Stimulated activated CD8-positive, alpha-beta memory T cell treated with anti-CD3 and anti-CD28 coated beads, Interleukin-12 subunit alpha, Interleukin-12 subunit beta, amount 100 ng/mL, for 24 hours (primary cell): ENCODE results near the gene MRPL10.

Source experiments
- DNase-seq: peaks from one replicate; pipeline ENCODE4 v3.0.0-alpha.2; 2020; ENCODE audit errors: extremely low read depth

Gene MRPL10

GRCh38 chr17:47831003-47831933 lies at the start of gene MRPL10, which contains the start of gene LRRC46:
Gene MRPL10 (minus strand): TSS chr17:47831541. CDS start chr17:47831511, 30 bp downstream.
Gene LRRC46 (plus strand): TSS chr17:47831670. CDS start chr17:47831990, 320 bp downstream.
- peak; percentile 83 for DNase-seq

DNA sequence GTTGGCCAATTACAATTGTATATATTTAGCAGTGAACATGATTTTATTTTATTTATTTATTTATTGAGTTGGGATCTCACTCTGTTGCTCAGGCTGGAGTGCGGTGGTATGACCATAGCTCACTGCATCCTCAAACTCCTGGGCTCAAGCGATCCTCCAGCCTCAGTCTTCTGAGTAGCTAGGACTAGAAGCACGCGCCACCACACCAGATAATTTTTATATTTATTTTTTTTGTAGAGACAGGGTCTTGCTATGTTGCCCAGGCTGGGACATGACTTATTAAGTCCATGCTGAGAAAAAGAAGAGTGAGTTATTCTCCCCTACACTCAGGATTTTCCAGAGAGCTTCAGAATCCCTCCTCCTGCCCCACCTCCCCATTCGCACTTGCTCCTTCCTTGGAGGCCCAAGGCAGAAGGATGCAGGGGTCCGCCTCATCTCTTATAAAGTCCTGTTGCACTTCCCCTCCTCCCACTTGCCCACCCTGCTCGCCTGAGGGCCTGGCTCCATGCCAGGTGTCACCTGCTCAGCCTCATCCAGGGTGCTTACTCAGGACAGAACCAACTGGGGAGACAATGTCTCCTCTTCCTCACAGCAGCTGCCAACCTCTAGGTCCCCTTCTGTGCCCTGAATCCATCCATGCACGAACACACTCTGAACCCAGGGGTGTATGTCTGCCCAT lies 48.6 kb upstream of the MRPL10 start:
- DNase-seq: no peak

- no peak for DNase-seq
These were observed 47.8 kb upstream of the MRPL10 start for GRCh38 chr17:47879028-47879585.

DNA sequence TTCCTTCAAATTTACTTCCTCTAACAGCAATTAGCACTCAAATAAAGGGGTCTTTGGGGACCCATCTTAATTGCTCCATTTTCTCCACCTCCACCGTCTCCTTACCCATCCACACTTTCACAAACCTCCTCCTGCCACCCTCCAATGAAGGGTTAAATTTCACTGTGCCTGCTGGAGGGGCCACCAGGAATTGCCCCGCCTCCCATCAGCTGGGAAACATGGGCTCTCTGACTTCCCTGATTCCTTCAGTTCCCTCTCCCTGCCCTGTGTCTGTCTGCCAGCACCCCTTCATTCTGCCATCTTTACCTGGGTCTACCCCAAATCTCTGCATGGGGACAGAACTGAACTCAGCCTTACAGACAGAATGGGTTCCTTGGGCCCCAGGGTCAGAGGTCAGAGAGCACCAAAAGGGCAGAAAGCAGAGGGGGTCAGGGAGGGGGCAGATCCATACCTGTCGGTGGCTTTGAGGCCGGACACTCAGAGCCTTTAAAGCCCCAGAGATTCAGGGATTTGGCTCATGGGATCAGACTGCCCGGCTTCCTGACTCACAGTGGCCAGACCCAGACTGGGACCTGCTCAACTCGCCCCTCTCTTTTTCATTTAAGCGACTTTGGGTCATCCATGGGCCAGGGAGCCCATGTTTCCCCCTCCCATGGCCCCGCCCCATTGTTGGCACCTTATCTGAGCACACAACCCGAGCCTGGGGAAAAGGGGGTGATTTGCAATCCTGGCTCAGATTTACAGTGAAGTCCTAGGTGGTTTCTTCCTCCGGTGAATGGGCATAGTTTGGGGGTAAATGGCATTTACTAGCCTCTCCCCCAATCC lies 47.1 kb upstream of the MRPL10 start:
- DNase-seq: no peak

- DNase-seq: no peak
These were observed 46.2 kb upstream of the MRPL10 start for GRCh38 chr17:47877368-47878034.

- no peak for DNase-seq
These were observed 44.0 kb upstream of the MRPL10 start for GRCh38 chr17:47875011-47875985.

- DNase-seq: no peak
These were observed 42.1 kb upstream of the MRPL10 start for GRCh38 chr17:47873200-47874090.

GRCh38 chr17:47872651-47873161 lies 41.4 kb upstream of the MRPL10 start:
- DNase-seq: no peak

DNA sequence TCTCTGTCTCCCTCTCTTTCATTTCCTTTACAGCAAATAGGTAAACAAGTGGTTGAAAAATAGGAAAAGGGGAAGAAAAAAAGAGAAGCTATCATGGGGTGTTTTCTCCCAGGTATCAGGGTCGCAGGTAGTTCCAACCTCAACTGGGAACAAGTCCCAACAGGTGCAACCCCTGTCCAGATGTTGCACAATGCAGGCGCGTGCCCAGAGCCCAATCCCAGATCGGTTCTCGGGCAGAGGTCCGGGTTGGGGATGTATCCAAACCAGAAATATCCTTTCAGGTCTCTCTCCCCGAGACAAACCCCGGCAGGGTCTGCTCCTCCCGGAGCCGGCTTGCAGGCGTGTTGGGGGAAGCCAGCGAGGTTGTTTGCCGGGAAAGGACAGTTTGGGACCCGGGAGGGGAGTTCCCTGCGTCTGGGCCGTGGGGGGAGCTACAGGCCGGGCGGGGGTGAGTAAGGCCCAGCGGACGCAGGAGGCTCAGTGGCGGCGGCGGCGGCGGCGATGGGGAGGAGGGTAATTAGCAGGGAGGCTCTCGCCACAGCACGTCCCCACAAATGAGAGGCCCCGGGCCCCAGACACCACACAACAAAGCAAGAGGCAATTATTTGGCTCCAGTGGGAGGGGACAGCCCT lies 40.8 kb upstream of the MRPL10 start:
- DNase-seq: no peak

DNA sequence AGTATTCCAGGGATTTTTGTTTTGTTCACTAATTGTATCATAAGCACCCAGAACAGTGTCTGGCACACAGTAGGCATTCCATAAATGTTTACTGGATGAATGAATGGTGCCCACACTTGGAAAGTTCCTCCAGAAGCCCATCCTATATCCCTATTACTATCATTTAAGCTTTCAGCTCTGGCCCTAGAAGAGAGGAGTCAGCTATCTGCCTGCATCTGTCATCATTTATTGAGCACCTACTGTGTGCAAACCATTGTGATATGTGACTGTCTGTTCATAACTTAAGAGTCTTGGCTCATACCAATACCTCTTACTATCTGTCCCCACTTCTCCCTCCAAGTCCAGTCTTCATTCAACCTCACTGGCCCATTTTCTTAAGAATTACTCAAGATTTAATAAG lies 39.7 kb upstream of the MRPL10 start:
- DNase-seq: no peak

DNA sequence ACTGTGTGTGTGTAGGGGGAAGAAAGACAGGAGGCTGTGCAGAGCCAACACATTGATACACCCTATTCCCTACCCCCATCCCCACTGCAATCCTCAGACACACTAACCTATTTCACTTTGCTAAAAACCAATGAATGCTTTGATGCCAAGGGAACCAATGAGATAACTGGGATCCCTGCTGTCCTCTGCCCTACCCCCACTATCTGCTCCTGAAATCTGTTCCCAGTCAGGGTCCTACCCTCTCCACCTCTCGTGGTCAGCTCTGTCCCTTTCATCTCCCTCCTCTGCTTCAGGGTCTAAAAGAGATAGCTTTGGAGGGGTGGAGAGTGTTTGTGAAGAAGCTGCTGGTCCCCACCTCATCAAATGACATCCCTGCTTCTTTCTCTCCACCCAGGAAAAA lies 38.7 kb upstream of the MRPL10 start:
- DNase-seq: no peak

DNA sequence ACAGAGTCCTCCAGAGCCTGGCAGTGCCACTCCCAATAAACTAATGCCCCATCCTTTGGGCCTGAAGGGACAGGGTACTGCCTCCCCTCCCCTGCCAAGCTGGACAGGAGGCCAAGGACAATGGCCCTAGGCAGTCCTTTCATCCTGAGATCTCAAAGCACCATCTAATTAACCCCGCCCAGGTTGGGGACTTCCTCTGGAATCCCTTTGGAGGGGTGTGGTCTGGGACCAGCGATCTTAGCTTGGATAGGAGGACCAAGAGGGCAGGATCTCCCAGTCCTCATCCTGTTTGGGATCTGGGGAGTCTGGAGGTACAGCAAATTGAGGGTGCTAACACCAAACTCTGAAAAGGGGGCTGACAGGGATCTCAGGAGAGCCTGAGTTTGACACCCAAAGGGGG lies 37.8 kb upstream of the MRPL10 start:
- DNase-seq: no peak

DNA sequence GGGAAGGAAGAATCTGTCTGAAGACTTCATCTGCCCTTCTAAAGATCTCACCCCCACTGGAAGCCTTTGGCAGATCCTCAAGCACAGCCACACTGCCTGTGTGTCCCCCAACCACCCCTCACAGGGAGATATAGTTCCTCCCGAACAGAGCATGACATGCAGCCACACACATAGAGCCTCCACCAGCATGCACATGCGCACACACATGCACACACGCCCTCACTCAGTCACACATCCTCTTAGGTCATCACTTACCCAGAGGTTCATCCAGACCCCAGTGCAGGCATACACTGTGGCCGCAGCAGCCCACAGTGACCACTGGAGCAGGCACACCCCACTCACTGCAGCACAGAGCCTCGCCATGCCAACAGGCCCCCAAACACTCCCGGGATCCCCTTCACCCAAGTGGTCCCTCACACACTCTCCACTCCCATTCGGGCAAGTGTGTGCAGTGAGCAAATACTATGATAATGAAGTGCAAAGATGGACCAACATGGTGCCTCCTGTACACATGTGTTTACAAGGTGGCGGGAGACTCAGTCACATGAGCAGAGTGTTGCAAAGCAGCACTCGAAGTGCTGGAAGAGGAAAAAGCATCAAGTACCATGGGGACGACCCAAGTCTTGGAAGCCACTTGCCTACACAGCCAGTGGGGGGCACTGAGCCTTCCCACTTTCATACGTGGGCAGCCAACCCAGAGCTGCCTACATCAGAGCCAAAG lies 36.6 kb upstream of the MRPL10 start:
- DNase-seq: no peak

DNA sequence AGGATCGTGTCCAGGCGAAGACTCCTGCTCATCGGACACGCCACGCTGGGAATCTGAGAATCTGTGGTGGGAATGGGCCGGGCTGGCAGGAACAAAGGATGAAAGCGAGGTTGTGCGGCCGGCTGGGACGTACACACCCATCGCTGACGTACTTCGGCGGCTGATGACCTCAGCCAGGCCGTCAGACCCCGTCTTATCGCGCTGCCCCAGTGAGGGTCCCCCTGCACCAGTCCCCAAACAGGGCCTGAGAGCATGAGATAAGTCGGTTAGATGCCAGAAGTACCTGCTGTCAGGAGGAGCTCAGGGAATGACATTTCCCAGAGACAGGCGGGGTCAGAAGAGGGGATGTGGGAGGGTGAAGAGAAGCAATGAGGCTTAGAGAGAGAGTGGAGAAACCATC lies 35.6 kb upstream of the MRPL10 start:
- no peak for DNase-seq

- no peak for DNase-seq
These were observed 33.5 kb upstream of the MRPL10 start for GRCh38 chr17:47864791-47865216.

GRCh38 chr17:47862621-47863440 lies 31.5 kb upstream of the MRPL10 start:
- DNase-seq: no peak

DNA sequence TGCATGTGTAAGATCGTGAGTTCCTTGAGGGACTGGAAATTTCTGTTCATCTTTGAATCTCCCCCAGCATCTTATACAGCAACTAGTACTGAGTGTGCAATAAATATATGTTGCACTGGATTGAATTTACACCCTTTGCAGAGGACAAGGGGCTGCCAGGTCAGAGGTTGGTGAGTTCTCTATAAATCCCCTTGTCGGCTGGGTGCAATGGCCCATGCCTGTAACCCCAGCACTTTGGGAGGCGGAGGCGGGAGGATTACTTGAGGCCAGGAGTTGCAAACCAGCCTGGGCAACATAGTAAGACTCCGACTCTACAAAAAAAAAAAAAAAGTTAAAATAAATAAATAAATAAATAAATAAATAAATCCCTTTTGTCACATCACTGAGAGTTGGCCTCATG lies 29.0 kb upstream of the MRPL10 start:
- DNase-seq: no peak
